Astrocyte of the spinal cord (primary cell): ENCODE measurements around the gene GMPS.

Source experiments
- DNase-seq: peaks from one replicate; pipeline ENCODE4 v3.0.0; 2011; ENCODE audit warnings: low read depth, low spot score
- H3K4me3 ChIP-seq: 2 replicates; pipeline ENCODE4 v1.5.1; 2011; ENCODE audit warnings: low read depth, mild to moderate bottlenecking, low read length, moderate library complexity
- in situ Hi-C: cut with HindIII; loops from 2 replicates; pipeline ENCODE4 v1.10.0; 2017; ENCODE audit warnings: low sequenced_read_pairs
- TF ChIP-seq, protein P1 (sequence below): IDR thresholded peaks from 2 replicates; pipeline ENCODE4 v1.5.1; 2012; ENCODE audit warnings: low read depth, mild to moderate bottlenecking, low read length, inconsistent platforms

GMPS gene

DNA sequence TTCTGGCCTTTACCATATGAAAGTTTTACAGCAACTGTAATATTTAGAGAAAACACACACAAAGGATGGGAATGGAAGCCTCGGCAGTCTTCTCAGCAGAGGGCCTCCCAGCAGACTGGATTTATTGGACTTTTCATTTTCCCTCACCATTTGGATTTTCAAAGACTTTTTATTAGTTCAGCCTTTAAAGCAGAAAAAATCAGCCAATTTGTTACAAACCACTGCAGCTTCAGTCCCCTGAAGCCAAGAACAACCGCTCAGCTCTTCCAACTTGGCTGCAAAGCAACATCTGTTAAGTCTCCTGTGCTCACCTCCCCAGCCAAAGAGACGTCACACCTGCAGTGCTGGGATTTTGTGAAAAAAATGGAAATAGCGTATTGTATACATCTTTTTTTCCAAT is 120.8 kb downstream of the GMPS start:
- TF ChIP-seq, protein P1, sequence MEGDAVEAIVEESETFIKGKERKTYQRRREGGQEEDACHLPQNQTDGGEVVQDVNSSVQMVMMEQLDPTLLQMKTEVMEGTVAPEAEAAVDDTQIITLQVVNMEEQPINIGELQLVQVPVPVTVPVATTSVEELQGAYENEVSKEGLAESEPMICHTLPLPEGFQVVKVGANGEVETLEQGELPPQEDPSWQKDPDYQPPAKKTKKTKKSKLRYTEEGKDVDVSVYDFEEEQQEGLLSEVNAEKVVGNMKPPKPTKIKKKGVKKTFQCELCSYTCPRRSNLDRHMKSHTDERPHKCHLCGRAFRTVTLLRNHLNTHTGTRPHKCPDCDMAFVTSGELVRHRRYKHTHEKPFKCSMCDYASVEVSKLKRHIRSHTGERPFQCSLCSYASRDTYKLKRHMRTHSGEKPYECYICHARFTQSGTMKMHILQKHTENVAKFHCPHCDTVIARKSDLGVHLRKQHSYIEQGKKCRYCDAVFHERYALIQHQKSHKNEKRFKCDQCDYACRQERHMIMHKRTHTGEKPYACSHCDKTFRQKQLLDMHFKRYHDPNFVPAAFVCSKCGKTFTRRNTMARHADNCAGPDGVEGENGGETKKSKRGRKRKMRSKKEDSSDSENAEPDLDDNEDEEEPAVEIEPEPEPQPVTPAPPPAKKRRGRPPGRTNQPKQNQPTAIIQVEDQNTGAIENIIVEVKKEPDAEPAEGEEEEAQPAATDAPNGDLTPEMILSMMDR = no peak
- no peak overlapping the region for H3K4me3 ChIP-seq
- in situ Hi-C loops = no loop called here
- no peak for DNase-seq

DNA sequence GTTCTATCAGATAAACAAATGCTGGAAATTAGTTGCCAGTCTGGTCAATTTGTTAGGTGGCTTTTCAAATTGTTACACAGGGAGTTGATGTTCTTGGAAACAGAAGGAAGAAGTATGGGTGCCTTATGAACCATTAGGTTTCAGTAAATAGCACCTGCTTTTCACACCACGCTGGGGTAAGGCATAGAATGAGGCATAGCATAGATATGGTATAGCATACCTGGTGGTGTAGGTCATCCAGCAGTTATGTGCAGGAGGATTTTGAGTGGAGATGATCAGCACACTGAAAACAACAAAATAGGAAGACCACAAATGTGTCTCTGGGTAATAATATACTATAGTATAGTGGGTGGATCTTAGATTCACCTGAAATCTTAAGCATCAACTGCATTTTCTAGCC is 121.4 kb downstream of the GMPS start:
- no peak for DNase-seq
- TF ChIP-seq, protein P1 = no peak
- H3K4me3 ChIP-seq = no peak overlapping the region
- in situ Hi-C loops = no loop called here
